K562 (cell line): ENCODE measurements around the gene PFKP. TPM values are rescaled to one million over a fixed set of nuclear protein-coding genes. Genes with fewer than 3 reads are reported as not detected.

ENCODE experiments used
- ATAC-seq: fragments of 200-7000 bp; cut with Tn5 transposase; 3 replicates; pipeline ENCODE4 v1.9.1; 2020; ENCODE audit warnings: moderate library complexity
- BruUV-seq: library from RNA; stranded (reverse); fragments of 400-500 nt; replicated peaks from 2 replicates; lab custom pipeline; 2021; lab: Mats Ljungman, UMichigan
- CTCF ChIA-PET: fragments of 300-600 bp; formaldehyde crosslinking; extraction: SDS; loops from one replicate; lab custom pipeline; 2021; ENCODE audit warnings: low intra/inter-chr PET ratio; lab: Yijun Ruan, JAX
- POLR2A ChIA-PET: fragments of 300-600, 350-650 bp; sonication (Branson Sonifier 250); formaldehyde crosslinking; extraction: SDS; loops from one replicate; lab custom pipeline; 2021; ENCODE audit warnings: antibody characterized with exemption, inconsistent platforms; lab: Yijun Ruan, JAX
- DNase-seq, 4 experiments: peaks; one replicate each; pipeline versions ENCODE4 v3.0.0 to v3.0.0-alpha.2; 2011 to 2018; ENCODE audit warnings: low spot score in 3 of 4, mixed read lengths in 3 of 4; ENCODE audit errors: extremely low read depth in 1 of 4
- FAIRE-seq: peaks from 2 replicates; lab custom pipeline; 2011; peaks lifted over from hg19 to GRCh38; lab: Jason Lieb, UNC
- H2AFZ ChIP-seq: 2 replicates; pipeline ENCODE4 v1.6.0; 2011; ENCODE audit warnings: low read depth, low read length, control low read depth, inconsistent platforms
- H3K27ac ChIP-seq: fragments of 200-600 bp; 3 replicates; pipeline ENCODE4 v1.8.0; 2011; ENCODE audit warnings: low read depth, mild to moderate bottlenecking, control low read depth, inconsistent platforms, low read length, moderate library complexity, mixed read lengths; ENCODE audit errors: extremely low read depth
- H3K27me3 ChIP-seq, 2 experiments: fragments of 300-600 bp in 1 of 2; 2 replicates in 1 of 2; 3 replicates in 1 of 2; pipeline versions ENCODE4 v1.6.0 to v1.8.0; 2011; ENCODE audit warnings: inconsistent platforms in 2 of 2, low read length in 2 of 2, mild to moderate bottlenecking in 1 of 2, mixed read lengths in 1 of 2, moderate library complexity in 1 of 2; ENCODE audit not compliant: control insufficient read depth in 2 of 2, insufficient read depth in 2 of 2
- H3K36me3 ChIP-seq: fragments of 300-600 bp; 3 replicates; pipeline ENCODE4 v1.8.0; 2011; ENCODE audit warnings: mild to moderate bottlenecking, low read length, inconsistent platforms; ENCODE audit not compliant: control insufficient read depth, insufficient read depth
- H3K4me1 ChIP-seq, 2 experiments: fragments of 200-600 bp in 1 of 2; replicated peaks in 1 of 2; 2 replicates in 1 of 2; 3 replicates in 1 of 2; pipeline versions ENCODE4 v1.5.1 to v1.8.0; 2011; ENCODE audit warnings: inconsistent platforms in 2 of 2, low read length in 2 of 2, mild to moderate bottlenecking in 1 of 2, mixed read lengths in 1 of 2, moderate library complexity in 1 of 2; ENCODE audit not compliant: control insufficient read depth in 2 of 2, insufficient read depth in 2 of 2
- H3K4me2 ChIP-seq: 2 replicates; pipeline ENCODE4 v1.6.1; 2011; ENCODE audit warnings: low read length, control low read depth, inconsistent platforms, mixed read lengths; ENCODE audit not compliant: insufficient read depth
- H3K4me3 ChIP-seq: fragments of 200-600 bp; sonication (generic), shearing (Covaris generic); 2 replicates; pipeline ENCODE4 v1.5.1; 2016; ENCODE audit warnings: control low read depth, inconsistent platforms
- H3K79me2 ChIP-seq: fragments of 200-600 bp; 3 replicates; pipeline ENCODE4 v1.8.0; 2011; ENCODE audit warnings: low read length, inconsistent platforms; ENCODE audit not compliant: control insufficient read depth, insufficient read depth
- H3K9ac ChIP-seq, 2 experiments: 2 replicates each; pipeline versions ENCODE4 v1.6.0 to v1.6.1; 2011; ENCODE audit warnings: low read depth in 2 of 2, low read length in 2 of 2, control low read depth in 1 of 2, inconsistent platforms in 1 of 2, mild to moderate bottlenecking in 1 of 2, mixed read lengths in 1 of 2; ENCODE audit not compliant: insufficient read depth in 1 of 2
- H3K9me1 ChIP-seq: one replicate; pipeline ENCODE4 v1.6.0; 2011; ENCODE audit warnings: inconsistent platforms, mild to moderate bottlenecking, low read length, moderate library complexity; ENCODE audit not compliant: control insufficient read depth, insufficient read depth
- H3K9me3 ChIP-seq: replicated peaks from 2 replicates; pipeline ENCODE4 v1.5.1; 2011; ENCODE audit warnings: low read depth, low read length, inconsistent platforms; ENCODE audit not compliant: control insufficient read depth, insufficient read depth
- H4K20me1 ChIP-seq: replicated peaks from 2 replicates; pipeline ENCODE4 v1.6.1; 2011; ENCODE audit warnings: low read length, inconsistent platforms, mixed read lengths; ENCODE audit not compliant: control insufficient read depth, insufficient read depth
- POLR2G ChIP-seq: fragments of 200-400 bp; formaldehyde crosslinking; IDR thresholded peaks from 2 replicates; pipeline ENCODE4 v1.6.1; 2017; ENCODE audit warnings: low read depth, mild to moderate bottlenecking, antibody characterized with exemption, low read length, moderate library complexity
- ZC3H8 ChIP-seq: fragments of 450-650 bp; IDR thresholded peaks from 2 replicates; pipeline ENCODE4 v1.6.1; 2017
- whole genome bisulfite sequencing: fragments of 100-300 bp; shearing (Covaris generic); methylation state at CpG from one replicate; pipeline ENCODE4 v1.1.6; 2016; ENCODE audit warnings: low coverage, mixed read lengths; ENCODE audit not compliant: insufficient coverage; ENCODE audit errors: missing lambda C conversion rate; 5-methylcytosine and 5-hydroxymethylcytosine counted together
- in situ Hi-C: fragments of 300-500 bp; cut with MboI; formaldehyde crosslinking; loops from 4 replicates; pipeline ENCODE4 v1.15.0; 2018; ENCODE audit warnings: inconsistent platforms, mixed read lengths
- intact Hi-C: fragments of 100-400 bp; cut with micrococcal nuclease; formaldehyde crosslinking; loops from 2 replicates; pipeline ENCODE4 v1.14.2; 2022
- polyA plus RNA-seq, 8 experiments: library from polyadenylated mRNA; depleted of rRNA in 4 of 8; stranded (reverse) in 5 of 8; unstranded in 3 of 8; fragments of >200 nt; fragmentation: Nextera tagmentation in 2 of 8; fragmentation: Illumina TruSeq in 1 of 8; extraction: Ambion mirVana in 2 of 8; extraction: Trizol in 1 of 8; gene quantifications; 2 replicates each; pipeline versions ENCODE4 v1.2.1 to v1.2.3, GENCODE V29; 2011 to 2014; ENCODE audit warnings: inconsistent platforms in 1 of 8, missing spikeins in 1 of 8
- total RNA-seq, 7 experiments: library from RNA; depleted of rRNA in 6 of 7; stranded (reverse); fragments of >200 nt in 6 of 7; fragmentation: Illumina TruSeq in 2 of 7; extraction: Trizol in 2 of 7; gene quantifications; 2 replicates each; pipeline versions ENCODE4 v1.2.1 to v1.2.3, GENCODE V29; 2011 to 2021; ENCODE audit warnings: low replicate concordance in 1 of 7
- TF ChIP-seq, protein P1 (sequence below): fragments of 250-450 bp; sonication (Bioruptor Pico); IDR thresholded peaks from 2 replicates; pipeline ENCODE4 v1.4.0; 2020

The PFKP gene
- total and polyA plus RNA-seq, 9 of the 15 experiments (the other 6 are each of a cell fraction or from before 2014, with no cell fraction given): 23.5 to 116 (median 62.1) TPM

DNA sequence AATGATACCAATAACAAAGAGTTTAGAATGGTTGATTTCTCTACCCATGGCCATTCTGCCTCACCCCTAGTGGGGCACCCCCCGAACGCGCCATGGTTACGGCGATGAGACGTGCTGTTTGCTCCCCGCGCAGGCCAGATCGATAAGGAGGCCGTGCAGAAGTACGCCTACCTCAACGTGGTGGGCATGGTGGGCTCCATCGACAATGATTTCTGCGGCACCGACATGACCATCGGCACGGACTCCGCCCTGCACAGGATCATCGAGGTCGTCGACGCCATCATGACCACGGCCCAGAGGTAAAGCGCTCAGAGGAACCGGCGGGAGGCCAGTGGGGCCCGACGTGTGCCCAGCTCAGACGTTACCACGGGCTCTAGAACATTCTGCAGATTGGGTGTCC lies 36.3 kb downstream of the PFKP start:
- CTCF ChIA-PET: no interaction called here
- POLR2A ChIA-PET: interaction anchor here (0.7 kb wide), 1 partner anchor 17 kb away, joined by 3 read pairs; no protein-coding TSS in a partner anchor
- intact Hi-C loops: no loop called here
- H3K36me3 ChIP-seq: peaks cover 85% of the 10 kb centered on the region
- no peak overlapping the region for H3K27ac ChIP-seq
- H4K20me1 ChIP-seq: no peaks in the 10 kb centered on the region
- FAIRE-seq (no peak), DNase-seq (no peak), ATAC-seq (no peak)
- peaks cover 26% of the 10 kb centered on the region for H3K79me2 ChIP-seq
- WGBS: 92% methylated on average over 30 of the region's 30 CpGs
- H3K9me3 ChIP-seq: no peaks in the 10 kb centered on the region
- H3K27me3 ChIP-seq: no peaks in the 10 kb centered on the region
- H3K9me1 ChIP-seq: peaks cover 7% of the 10 kb centered on the region
- H3K4me3 ChIP-seq: no peak overlapping the region
- H3K4me2 ChIP-seq: no peak overlapping the region
- in situ Hi-C loops: no loop called here
- peaks cover 3% of the 10 kb centered on the region in 2 experiments; a peak in 3 of 5 replicates for H3K4me1 ChIP-seq
- TF ChIP-seq, protein P1, sequence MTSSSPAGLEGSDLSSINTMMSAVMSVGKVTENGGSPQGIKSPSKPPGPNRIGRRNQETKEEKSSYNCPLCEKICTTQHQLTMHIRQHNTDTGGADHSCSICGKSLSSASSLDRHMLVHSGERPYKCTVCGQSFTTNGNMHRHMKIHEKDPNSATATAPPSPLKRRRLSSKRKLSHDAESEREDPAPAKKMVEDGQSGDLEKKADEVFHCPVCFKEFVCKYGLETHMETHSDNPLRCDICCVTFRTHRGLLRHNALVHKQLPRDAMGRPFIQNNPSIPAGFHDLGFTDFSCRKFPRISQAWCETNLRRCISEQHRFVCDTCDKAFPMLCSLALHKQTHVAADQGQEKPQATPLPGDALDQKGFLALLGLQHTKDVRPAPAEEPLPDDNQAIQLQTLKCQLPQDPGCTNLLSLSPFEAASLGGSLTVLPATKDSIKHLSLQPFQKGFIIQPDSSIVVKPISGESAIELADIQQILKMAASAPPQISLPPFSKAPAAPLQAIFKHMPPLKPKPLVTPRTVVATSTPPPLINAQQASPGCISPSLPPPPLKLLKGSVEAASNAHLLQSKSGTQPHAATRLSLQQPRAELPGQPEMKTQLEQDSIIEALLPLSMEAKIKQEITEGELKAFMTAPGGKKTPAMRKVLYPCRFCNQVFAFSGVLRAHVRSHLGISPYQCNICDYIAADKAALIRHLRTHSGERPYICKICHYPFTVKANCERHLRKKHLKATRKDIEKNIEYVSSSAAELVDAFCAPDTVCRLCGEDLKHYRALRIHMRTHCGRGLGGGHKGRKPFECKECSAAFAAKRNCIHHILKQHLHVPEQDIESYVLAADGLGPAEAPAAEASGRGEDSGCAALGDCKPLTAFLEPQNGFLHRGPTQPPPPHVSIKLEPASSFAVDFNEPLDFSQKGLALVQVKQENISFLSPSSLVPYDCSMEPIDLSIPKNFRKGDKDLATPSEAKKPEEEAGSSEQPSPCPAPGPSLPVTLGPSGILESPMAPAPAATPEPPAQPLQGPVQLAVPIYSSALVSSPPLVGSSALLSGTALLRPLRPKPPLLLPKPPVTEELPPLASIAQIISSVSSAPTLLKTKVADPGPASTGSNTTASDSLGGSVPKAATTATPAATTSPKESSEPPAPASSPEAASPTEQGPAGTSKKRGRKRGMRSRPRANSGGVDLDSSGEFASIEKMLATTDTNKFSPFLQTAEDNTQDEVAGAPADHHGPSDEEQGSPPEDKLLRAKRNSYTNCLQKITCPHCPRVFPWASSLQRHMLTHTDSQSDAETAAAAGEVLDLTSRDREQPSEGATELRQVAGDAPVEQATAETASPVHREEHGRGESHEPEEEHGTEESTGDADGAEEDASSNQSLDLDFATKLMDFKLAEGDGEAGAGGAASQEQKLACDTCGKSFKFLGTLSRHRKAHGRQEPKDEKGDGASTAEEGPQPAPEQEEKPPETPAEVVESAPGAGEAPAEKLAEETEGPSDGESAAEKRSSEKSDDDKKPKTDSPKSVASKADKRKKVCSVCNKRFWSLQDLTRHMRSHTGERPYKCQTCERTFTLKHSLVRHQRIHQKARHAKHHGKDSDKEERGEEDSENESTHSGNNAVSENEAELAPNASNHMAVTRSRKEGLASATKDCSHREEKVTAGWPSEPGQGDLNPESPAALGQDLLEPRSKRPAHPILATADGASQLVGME (CRISPR knock-in tag): no peak
- peak; percentile 51; the same call in 1 of the 2 replicates for TF ChIP-seq POLR2G
- TF ChIP-seq ZC3H8: no peak
- TF ChIP-seq, all 486 proteins: peak for 1
- no TSS peak for BruUV-seq
- Histone ChIP-seq H3K9ac (no peak overlapping the region), H2AFZ (no peak overlapping the region)
